Activated B cell treated with CpG ODN at 0.5 μM for 24 hours (primary cell): ENCODE measurements around the gene INAVA. TPM values are rescaled to one million over a fixed set of nuclear protein-coding genes. Genes with fewer than 3 reads are reported as not detected.

ENCODE experiments used
- ATAC-seq: fragments of 200-7000 bp; cut with Tn5 transposase; one replicate; pipeline ENCODE4 v1.10.0; 2021; ENCODE audit warnings: low read depth, mild to moderate bottlenecking, moderate library complexity
- CTCF ChIA-PET: fragments of 350-600 bp; sonication (Branson Sonifier 250); formaldehyde crosslinking; loops from one replicate; lab custom pipeline; 2021; ENCODE audit warnings: antibody characterized with exemption; lab: Charles Lee
- POLR2A ChIA-PET: fragments of 350-600 bp; sonication (Branson Sonifier 250); formaldehyde crosslinking; loops from one replicate; lab custom pipeline; 2021; ENCODE audit warnings: antibody characterized with exemption; lab: Charles Lee
- DNase-seq: peaks from one replicate; pipeline ENCODE4 v3.0.0; 2022
- H3K27ac Mint-ChIP-seq: one replicate; pipeline ENCODE4 v1.8.0; 2020; ENCODE audit warnings: mixed read lengths
- H3K27me3 Mint-ChIP-seq: one replicate; pipeline ENCODE4 v1.8.0; 2021; ENCODE audit warnings: mixed read lengths
- H3K36me3 Mint-ChIP-seq: one replicate; pipeline ENCODE4 v1.8.0; 2021; ENCODE audit warnings: low read depth, mixed read lengths
- H3K4me1 Mint-ChIP-seq: one replicate; pipeline ENCODE4 v1.8.0; 2021; ENCODE audit warnings: mixed read lengths
- H3K4me3 Mint-ChIP-seq: one replicate; pipeline ENCODE4 v1.8.0; 2020; ENCODE audit warnings: mild to moderate bottlenecking, mixed read lengths
- H3K9me3 Mint-ChIP-seq: one replicate; pipeline ENCODE4 v1.8.0; 2020; ENCODE audit warnings: mixed read lengths
- intact Hi-C: fragments of 100-400 bp; cut with micrococcal nuclease; formaldehyde crosslinking; loops from one replicate; pipeline ENCODE4 v1.15.1; 2024
- total RNA-seq: library from RNA; stranded (reverse); gene quantifications from 2 replicates; pipeline ENCODE4 v1.2.3, GENCODE V29; 2022
- TF ChIP-seq, protein P1 (sequence below): fragments of 200-600 bp; IDR thresholded peaks from one replicate; pipeline ENCODE4 v1.8.0; 2022; ENCODE audit warnings: antibody characterized with exemption, mild to moderate bottlenecking

The INAVA gene, protein sequence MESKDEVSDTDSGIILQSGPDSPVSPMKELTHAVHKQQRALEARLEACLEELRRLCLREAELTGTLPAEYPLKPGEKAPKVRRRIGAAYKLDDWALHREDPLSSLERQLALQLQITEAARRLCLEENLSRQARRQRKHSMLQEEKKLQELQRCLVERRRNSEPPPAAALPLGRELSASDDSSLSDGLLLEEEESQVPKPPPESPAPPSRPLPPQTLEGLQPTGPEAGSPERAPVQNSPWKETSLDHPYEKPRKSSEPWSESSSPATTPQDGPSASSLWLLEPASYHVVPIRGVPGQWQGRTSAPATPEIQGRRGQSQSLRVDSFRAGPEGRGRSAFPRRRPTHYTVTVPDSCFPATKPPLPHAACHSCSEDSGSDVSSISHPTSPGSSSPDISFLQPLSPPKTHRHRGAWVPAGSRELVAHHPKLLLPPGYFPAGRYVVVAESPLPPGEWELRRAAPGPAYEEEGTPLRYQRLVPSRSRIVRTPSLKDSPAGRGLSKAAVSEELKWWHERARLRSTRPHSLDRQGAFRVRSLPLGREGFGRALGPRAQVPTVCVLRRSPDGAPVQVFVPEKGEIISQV
- total RNA-seq: 0.44 and 0.46 TPM in 2 replicates

GRCh38 chr1:200894712-200895442 lies at the start of gene INAVA:
Gene INAVA, plus strand, starts transcription at chr1:200894900. Its CDS starts 3,501 bp downstream, at chr1:200898401.
- H3K36me3 Mint-ChIP-seq: no peaks in the 10 kb centered on the region
- CTCF ChIA-PET: no interaction called here
- POLR2A ChIA-PET: no interaction called here
- H3K4me1 Mint-ChIP-seq: peaks cover 32% of the 10 kb centered on the region
- H3K4me3 Mint-ChIP-seq: no peak within 1 kb of the TSS
- H3K27ac Mint-ChIP-seq: no peak within 1 kb of the TSS
- no peak for DNase-seq
- peaks cover 13% of the 10 kb centered on the region for H3K27me3 Mint-ChIP-seq
- intact Hi-C loops: no loop called here
- ATAC-seq: no peak
- TF ChIP-seq, protein P1, sequence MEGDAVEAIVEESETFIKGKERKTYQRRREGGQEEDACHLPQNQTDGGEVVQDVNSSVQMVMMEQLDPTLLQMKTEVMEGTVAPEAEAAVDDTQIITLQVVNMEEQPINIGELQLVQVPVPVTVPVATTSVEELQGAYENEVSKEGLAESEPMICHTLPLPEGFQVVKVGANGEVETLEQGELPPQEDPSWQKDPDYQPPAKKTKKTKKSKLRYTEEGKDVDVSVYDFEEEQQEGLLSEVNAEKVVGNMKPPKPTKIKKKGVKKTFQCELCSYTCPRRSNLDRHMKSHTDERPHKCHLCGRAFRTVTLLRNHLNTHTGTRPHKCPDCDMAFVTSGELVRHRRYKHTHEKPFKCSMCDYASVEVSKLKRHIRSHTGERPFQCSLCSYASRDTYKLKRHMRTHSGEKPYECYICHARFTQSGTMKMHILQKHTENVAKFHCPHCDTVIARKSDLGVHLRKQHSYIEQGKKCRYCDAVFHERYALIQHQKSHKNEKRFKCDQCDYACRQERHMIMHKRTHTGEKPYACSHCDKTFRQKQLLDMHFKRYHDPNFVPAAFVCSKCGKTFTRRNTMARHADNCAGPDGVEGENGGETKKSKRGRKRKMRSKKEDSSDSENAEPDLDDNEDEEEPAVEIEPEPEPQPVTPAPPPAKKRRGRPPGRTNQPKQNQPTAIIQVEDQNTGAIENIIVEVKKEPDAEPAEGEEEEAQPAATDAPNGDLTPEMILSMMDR: no peak
- no peaks in the 10 kb centered on the region for H3K9me3 Mint-ChIP-seq

DNA sequence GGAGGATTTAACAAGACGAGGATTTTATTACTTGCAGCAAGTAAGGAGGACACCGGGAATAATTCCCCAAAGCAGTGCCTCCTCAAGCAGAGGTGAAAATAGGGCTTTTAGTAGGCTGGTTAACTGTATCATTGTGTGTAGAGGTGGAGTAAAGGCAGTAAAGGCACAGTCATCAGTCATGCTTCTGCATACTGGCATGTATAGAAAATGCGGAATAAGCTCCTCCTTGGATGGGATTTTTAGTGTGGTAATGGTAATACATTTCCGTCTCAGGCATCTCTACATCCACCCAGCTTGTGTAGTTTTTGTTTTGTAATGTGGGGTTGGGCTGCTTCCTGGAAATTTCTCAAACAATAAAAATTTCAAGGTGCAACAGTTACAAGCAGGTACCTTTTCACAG lies 49.3 kb upstream of the INAVA start:
- POLR2A ChIA-PET: no interaction called here
- Mint-ChIP-seq H3K27me3 (no peaks in the 10 kb centered on the region), H3K36me3 (no peaks in the 10 kb centered on the region), H3K9me3 (no peaks in the 10 kb centered on the region), H3K4me3 (no peak overlapping the region), H3K27ac (no peak overlapping the region), H3K4me1 (no peaks in the 10 kb centered on the region)
- no peak for DNase-seq
- intact Hi-C loops: no loop called here
- CTCF ChIA-PET: no interaction called here
- TF ChIP-seq, protein P1: no peak
- ATAC-seq: no peak

GRCh38 chr1:200846398-200846797 lies 48.3 kb upstream of the INAVA start:
- POLR2A ChIA-PET: interaction anchor here (0.6 kb wide), 1 partner anchor 224 kb away, joined by 4 read pairs; no protein-coding TSS in a partner anchor
- TF ChIP-seq, protein P1: no peak
- no peaks in the 10 kb centered on the region for H3K4me1 Mint-ChIP-seq
- intact Hi-C loops: no loop called here
- CTCF ChIA-PET: no interaction called here
- DNase-seq (no peak), ATAC-seq (no peak)
- H3K36me3 Mint-ChIP-seq: no peaks in the 10 kb centered on the region
- H3K27me3 Mint-ChIP-seq: no peaks in the 10 kb centered on the region
- H3K4me3 Mint-ChIP-seq: no peak overlapping the region
- H3K27ac Mint-ChIP-seq: no peak overlapping the region
- H3K9me3 Mint-ChIP-seq: no peaks in the 10 kb centered on the region

- ChIA-PET POLR2A (no interaction called here), CTCF (no interaction called here)
- no peak for DNase-seq
- Mint-ChIP-seq H3K27ac (no peak overlapping the region), H3K4me1 (no peaks in the 10 kb centered on the region), H3K36me3 (no peaks in the 10 kb centered on the region), H3K27me3 (no peaks in the 10 kb centered on the region), H3K4me3 (no peak overlapping the region), H3K9me3 (no peaks in the 10 kb centered on the region)
- intact Hi-C loops: no loop called here
- ATAC-seq: no peak
- TF ChIP-seq, protein P1: no peak
These were observed 45.3 kb upstream of the INAVA start for GRCh38 chr1:200849430-200849829.

DNA sequence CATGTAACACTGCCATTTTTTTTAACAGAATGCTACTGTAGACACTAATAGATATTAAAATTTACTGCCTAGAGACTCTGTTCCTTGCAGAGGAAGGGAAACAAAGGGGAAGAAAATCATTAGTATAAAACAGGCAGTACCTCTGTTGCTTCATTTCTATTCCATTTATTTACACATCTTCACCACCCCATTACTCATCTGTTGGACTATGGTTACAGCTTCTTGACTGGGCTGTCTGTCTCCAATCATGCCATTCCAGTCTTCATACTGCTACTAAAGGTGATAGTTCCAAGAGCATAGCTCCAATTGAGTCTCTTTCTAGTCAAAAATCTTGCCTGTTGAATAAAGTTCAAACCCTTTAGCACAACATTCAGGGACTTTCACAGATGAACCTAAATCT lies 44.1 kb upstream of the INAVA start:
- H3K4me3 Mint-ChIP-seq: no peak overlapping the region
- TF ChIP-seq, protein P1: no peak
- no peaks in the 10 kb centered on the region for H3K36me3 Mint-ChIP-seq
- no peak for DNase-seq
- H3K9me3 Mint-ChIP-seq: no peaks in the 10 kb centered on the region
- intact Hi-C loops: no loop called here
- no peaks in the 10 kb centered on the region for H3K27me3 Mint-ChIP-seq
- ChIA-PET POLR2A (no interaction called here), CTCF (interaction anchor here (0.7 kb wide), 1 partner anchor 13 kb away, joined by 3 read pairs; no protein-coding TSS in a partner anchor)
- H3K27ac Mint-ChIP-seq: no peak overlapping the region
- no peaks in the 10 kb centered on the region for H3K4me1 Mint-ChIP-seq
- no peak for ATAC-seq
